Osteoblast (primary cell): ENCODE measurements around the gene PEDS1. TPM values are rescaled to one million over a fixed set of nuclear protein-coding genes. Genes with fewer than 3 reads are reported as not detected.
A peak's percentile ranks its signal among the peaks of the same experiment; 100 is the strongest.
"Not testable (repeated sequence)": the region's sequence is repeated elsewhere in the genome, so short reads cannot be mapped to it uniquely, and the experiment has no call there.

Source experiments
- DNase-seq: peaks from one replicate; pipeline ENCODE4 v3.0.0; 2011; ENCODE audit warnings: low spot score, mixed read lengths; ENCODE audit not compliant: insufficient read length; ENCODE audit errors: missing footprints
- H2AFZ ChIP-seq: 2 replicates; pipeline ENCODE4 v1.6.0; 2011; ENCODE audit warnings: mild to moderate bottlenecking, low read length
- H3K27ac ChIP-seq: 2 replicates; pipeline ENCODE4 v1.5.1; 2011; ENCODE audit warnings: mild to moderate bottlenecking, low read depth, low read length, moderate library complexity
- H3K27me3 ChIP-seq: 2 replicates; pipeline ENCODE4 v1.6.0; 2012; ENCODE audit warnings: mild to moderate bottlenecking, control low read depth, inconsistent platforms, low read length, moderate library complexity; ENCODE audit not compliant: insufficient read depth
- H3K36me3 ChIP-seq: 2 replicates; pipeline ENCODE4 v1.5.1; 2011; ENCODE audit warnings: mild to moderate bottlenecking, low read length, control low read depth, moderate library complexity; ENCODE audit not compliant: insufficient read depth
- H3K4me1 ChIP-seq: 2 replicates; pipeline ENCODE4 v1.5.1; 2011; ENCODE audit warnings: mild to moderate bottlenecking, low read length, control low read depth, moderate library complexity; ENCODE audit not compliant: insufficient read depth
- H3K4me2 ChIP-seq: 2 replicates; pipeline ENCODE4 v1.6.0; 2011; ENCODE audit warnings: mild to moderate bottlenecking, low read length; ENCODE audit not compliant: insufficient read depth
- H3K4me3 ChIP-seq: fragments of 200-600 bp; sonication (generic); 3 replicates; pipeline ENCODE4 v1.5.1; 2012; ENCODE audit warnings: mild to moderate bottlenecking, low read length, inconsistent platforms; ENCODE audit not compliant: insufficient read depth
- H3K79me2 ChIP-seq: 2 replicates; pipeline ENCODE4 v1.6.0; 2012; ENCODE audit warnings: mild to moderate bottlenecking, low read length, control low read depth, inconsistent platforms; ENCODE audit not compliant: insufficient read depth
- H3K9me3 ChIP-seq: 2 replicates; pipeline ENCODE4 v1.5.1; 2011; ENCODE audit warnings: low read depth, low read length, control low read depth
- H4K20me1 ChIP-seq: 2 replicates; pipeline ENCODE4 v1.6.0; 2012; ENCODE audit warnings: mild to moderate bottlenecking, low read length, control low read depth; ENCODE audit not compliant: insufficient read depth
- total RNA-seq: library from RNA; depleted of rRNA; stranded (reverse); fragments of >200 nt; gene quantifications from 2 replicates; pipeline ENCODE4 v1.2.3, GENCODE V29; 2012
- TF ChIP-seq, protein P1 (sequence below): IDR thresholded peaks from 2 replicates; pipeline ENCODE4 v1.5.1; 2011; ENCODE audit warnings: mild to moderate bottlenecking, low read depth, low read length, moderate library complexity; ENCODE audit errors: extremely low read depth

The PEDS1 gene
- total RNA-seq, 1 donor = 37.6 TPM

DNA sequence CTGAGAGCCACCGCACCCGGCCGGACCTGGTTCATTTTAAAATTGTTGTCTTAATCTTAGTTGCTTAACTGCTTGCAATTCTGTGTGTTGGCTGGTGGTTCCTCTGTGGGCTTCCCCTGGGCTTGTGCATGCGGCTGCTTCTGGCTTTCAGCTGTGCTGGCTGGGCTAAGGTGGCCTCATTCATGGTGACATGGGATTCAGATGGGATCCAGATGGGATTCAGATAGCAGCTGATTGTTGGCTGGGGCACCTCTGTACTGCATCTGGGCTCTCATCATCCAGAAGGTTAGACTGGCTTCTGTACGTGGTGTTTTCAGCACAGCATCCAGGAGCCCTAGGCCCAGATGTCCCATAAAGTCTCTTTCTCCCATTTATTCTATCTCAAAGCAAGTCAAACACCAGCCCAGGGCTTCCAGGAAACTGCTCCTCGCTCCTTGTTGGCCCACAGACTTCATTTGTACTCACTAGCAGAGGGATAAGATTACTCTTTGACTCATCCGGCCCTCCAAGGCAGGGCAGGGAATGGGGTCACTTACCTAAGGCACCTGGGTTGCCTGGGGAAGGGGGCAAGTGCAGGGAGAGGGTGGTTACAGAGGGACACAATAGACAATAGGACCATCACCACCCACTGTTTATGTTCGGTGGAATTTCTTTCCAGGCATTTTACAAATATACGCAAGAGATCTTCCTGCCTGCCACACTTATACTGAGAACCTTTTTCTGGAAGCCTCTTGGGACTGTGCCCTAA is 10.2 kb upstream of the PEDS1 start:
- Histone ChIP-seq H3K4me3 (no peak overlapping the region), H3K27ac (peak overlapping the region; percentile 7), H2AFZ (peak overlapping the region; percentile 85), H3K4me1 (peaks cover 28% of the 10 kb centered on the region), H3K9me3 (no peaks in the 10 kb centered on the region), H4K20me1 (no peaks in the 10 kb centered on the region), H3K36me3 (no peaks in the 10 kb centered on the region), H3K79me2 (no peaks in the 10 kb centered on the region), H3K4me2 (no peak overlapping the region), H3K27me3 (no peaks in the 10 kb centered on the region)
- DNase-seq = peak; percentile 66
- TF ChIP-seq, protein P1, sequence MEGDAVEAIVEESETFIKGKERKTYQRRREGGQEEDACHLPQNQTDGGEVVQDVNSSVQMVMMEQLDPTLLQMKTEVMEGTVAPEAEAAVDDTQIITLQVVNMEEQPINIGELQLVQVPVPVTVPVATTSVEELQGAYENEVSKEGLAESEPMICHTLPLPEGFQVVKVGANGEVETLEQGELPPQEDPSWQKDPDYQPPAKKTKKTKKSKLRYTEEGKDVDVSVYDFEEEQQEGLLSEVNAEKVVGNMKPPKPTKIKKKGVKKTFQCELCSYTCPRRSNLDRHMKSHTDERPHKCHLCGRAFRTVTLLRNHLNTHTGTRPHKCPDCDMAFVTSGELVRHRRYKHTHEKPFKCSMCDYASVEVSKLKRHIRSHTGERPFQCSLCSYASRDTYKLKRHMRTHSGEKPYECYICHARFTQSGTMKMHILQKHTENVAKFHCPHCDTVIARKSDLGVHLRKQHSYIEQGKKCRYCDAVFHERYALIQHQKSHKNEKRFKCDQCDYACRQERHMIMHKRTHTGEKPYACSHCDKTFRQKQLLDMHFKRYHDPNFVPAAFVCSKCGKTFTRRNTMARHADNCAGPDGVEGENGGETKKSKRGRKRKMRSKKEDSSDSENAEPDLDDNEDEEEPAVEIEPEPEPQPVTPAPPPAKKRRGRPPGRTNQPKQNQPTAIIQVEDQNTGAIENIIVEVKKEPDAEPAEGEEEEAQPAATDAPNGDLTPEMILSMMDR = no peak

DNA sequence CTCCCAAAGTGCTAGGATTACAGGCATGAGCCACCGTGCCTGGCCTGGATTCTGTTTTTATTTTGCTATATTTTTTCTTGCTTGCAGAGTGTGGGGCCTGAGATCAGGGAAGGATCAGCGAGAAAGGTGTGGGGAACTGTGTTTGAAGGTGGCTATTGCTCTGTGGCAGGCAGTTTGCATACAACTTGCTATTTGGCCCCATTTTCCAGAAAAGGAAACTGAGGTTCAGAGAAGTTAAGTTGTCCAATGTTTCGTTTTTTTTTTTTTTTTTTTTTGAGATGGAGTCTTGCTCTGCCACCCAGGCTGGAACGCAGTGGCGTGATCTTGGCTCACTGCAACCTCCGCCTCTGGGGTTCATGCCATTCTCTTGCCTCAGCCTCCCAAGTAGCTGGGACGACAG is 8.0 kb upstream of the PEDS1 start:
- not testable (repeated sequence) for H4K20me1 ChIP-seq, H2AFZ ChIP-seq, H3K4me2 ChIP-seq, H3K27me3 ChIP-seq, H3K27ac ChIP-seq, H3K79me2 ChIP-seq, H3K9me3 ChIP-seq, H3K36me3 ChIP-seq, H3K4me3 ChIP-seq, DNase-seq
- peaks cover 23% of the 10 kb centered on the region for H3K4me1 ChIP-seq

DNA sequence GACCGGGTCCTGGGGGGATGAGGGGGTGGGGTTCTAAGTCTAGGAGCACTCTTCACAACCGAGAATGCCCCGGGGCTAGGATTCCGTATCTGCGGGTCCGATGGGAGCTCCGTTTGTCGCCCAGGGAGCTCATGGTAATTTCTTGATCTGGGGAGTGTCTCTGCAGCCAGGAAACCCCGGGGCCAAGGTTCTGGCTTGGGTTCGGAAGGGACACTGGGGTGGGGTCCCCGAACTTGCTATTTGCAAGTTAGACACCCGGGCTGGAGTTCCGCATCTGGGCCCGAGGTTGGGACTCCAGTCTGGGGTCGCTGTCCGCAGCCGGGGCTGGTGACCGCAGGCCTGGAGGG is 397 bp downstream of the PEDS1 start:
- DNase-seq = peak; percentile 92
- Histone ChIP-seq H2AFZ (peak overlapping the region; percentile 45), H3K9me3 (no peaks in the 10 kb centered on the region), H3K27me3 (no peaks in the 10 kb centered on the region), H3K4me3 (peak overlapping the region; percentile 89), H3K4me2 (peak overlapping the region; percentile 86), H3K79me2 (peaks cover 55% of the 10 kb centered on the region), H3K36me3 (peaks cover 7% of the 10 kb centered on the region), H3K27ac (peak overlapping the region; percentile 75), H3K4me1 (peaks cover 30% of the 10 kb centered on the region), H4K20me1 (peaks cover 28% of the 10 kb centered on the region)
- TF ChIP-seq, protein P1 = no peak

DNA sequence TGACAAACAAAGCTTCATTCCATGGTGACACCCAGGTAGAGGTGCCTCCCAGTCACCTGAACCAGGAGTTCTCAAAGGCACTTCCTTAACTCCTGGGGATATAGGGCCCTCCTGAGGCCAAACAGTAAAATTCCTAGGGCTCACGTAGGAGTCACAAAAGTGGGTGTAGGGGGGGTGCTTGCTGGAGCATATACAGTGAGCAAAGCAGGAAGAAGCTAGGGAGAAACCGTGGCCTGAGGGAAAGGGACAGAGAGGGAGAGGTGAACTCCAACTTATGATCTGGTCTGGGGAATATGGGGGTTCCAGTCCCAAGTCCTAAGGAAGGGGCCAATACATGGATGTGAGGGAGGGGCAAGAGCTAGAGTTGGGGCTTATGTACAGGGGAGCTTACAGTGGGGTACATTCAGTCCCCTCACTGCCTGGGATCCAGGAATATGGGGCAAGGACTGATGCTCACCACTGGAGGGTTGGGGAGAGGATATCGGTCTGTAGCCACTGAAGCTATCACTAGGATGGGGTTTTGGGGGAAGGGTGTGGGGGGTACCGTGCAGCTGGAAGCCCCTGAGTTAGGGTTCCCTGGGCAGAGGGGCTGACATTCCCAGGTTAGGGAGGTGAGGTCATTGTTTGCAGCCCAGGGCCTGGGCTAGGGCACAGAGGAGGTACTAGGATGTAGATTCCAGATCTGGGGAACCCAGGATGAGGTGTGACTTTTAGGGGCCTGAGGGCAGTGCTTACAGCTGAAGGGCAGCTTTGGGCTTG is 950 bp downstream of the PEDS1 start:
- Histone ChIP-seq H3K4me3 (peak overlapping the region; percentile 89), H3K4me1 (peaks cover 32% of the 10 kb centered on the region), H3K36me3 (peaks cover 7% of the 10 kb centered on the region), H2AFZ (no peak overlapping the region), H3K27me3 (no peaks in the 10 kb centered on the region), H3K9me3 (no peaks in the 10 kb centered on the region), H4K20me1 (peaks cover 29% of the 10 kb centered on the region), H3K4me2 (peak overlapping the region; percentile 86), H3K79me2 (peaks cover 61% of the 10 kb centered on the region), H3K27ac (peak overlapping the region; percentile 75)
- DNase-seq = peak; percentile 90
- TF ChIP-seq, protein P1 = peak; percentile 14
